Kidney (tissue), 14 donors: ENCODE data around the gene CXorf38. TPM values are rescaled to one million over a fixed set of nuclear protein-coding genes. Genes with fewer than 3 reads are reported as not detected.
A peak's percentile ranks its signal among the peaks of the same experiment; 100 is the strongest.
"Not testable (repeated sequence)": the region's sequence is repeated elsewhere in the genome, so short reads cannot be mapped to it uniquely, and the experiment has no call there.

Experiments used
- DNase-seq, 5 donors: peaks; one replicate each; pipeline ENCODE4 v3.0.0-alpha.2; 2013 to 2020
- FAIRE-seq: peaks from 2 replicates; lab custom pipeline; 2012; peaks lifted over from hg19 to GRCh38; lab: Jason Lieb, UNC
- H3K27ac ChIP-seq, 2 donors: one replicate each; pipeline ENCODE4 v1.7.0; 2013; ENCODE audit warnings: low read depth in 2 of 2, low read length in 2 of 2, inconsistent platforms in 1 of 2
- H3K27me3 ChIP-seq: one replicate; pipeline ENCODE4 v1.7.1; 2013; ENCODE audit warnings: low read length, inconsistent platforms; ENCODE audit not compliant: control insufficient read depth, insufficient read depth
- H3K36me3 ChIP-seq, 3 donors: one replicate each; pipeline versions ENCODE4 v1.7.0 to v1.7.1; 2013; ENCODE audit warnings: low read length in 3 of 3, control low read depth in 1 of 3, inconsistent platforms in 1 of 3; ENCODE audit not compliant: insufficient read depth in 3 of 3, control insufficient read depth in 2 of 3
- H3K4me1 ChIP-seq, 3 donors: one replicate each; pipeline versions ENCODE4 v1.7.0 to v1.7.1; 2013; ENCODE audit warnings: low read length in 3 of 3, inconsistent platforms in 1 of 3, low read depth in 1 of 3; ENCODE audit not compliant: control insufficient read depth in 2 of 3, insufficient read depth in 2 of 3
- H3K4me3 ChIP-seq, 3 donors: one replicate each; pipeline versions ENCODE4 v1.7.0 to v1.8.1; 2013; ENCODE audit warnings: low read length in 3 of 3, control low read depth in 1 of 3, inconsistent platforms in 1 of 3
- H3K9ac ChIP-seq, 3 donors: one replicate each; pipeline versions ENCODE4 v1.7.0 to v1.7.1; 2013; ENCODE audit warnings: low read length in 3 of 3, control low read depth in 1 of 3, inconsistent platforms in 1 of 3
- H3K9me3 ChIP-seq, 3 donors: one replicate each; pipeline versions ENCODE4 v1.7.0 to v1.7.1; 2013; ENCODE audit warnings: low read length in 3 of 3, control low read depth in 1 of 3, inconsistent platforms in 1 of 3; ENCODE audit not compliant: control insufficient read depth in 2 of 3, insufficient read depth in 1 of 3
- CTCF ChIP-seq: IDR thresholded peaks from 3 replicates; pipeline ENCODE4 v1.5.1; 2012; ENCODE audit warnings: mild to moderate bottlenecking, moderate library complexity, borderline replicate concordance; ENCODE audit not compliant: insufficient read depth; ENCODE audit errors: extremely low read depth
- intact Hi-C: fragments of 100-400 bp; cut with DNase I; formaldehyde crosslinking; loops from one replicate; pipeline ENCODE4 v1.11.1; 2022
- polyA plus RNA-seq: library from polyadenylated mRNA; stranded (reverse); fragments of 350-450 nt; fragmentation: Illumina TruSeq; extraction: RNeasy Lipid Tissue Mini Kit (QIAGEN cat#74804); gene quantifications from one replicate; pipeline ENCODE4 v1.2.3, GENCODE V29; 2014; ENCODE audit warnings: low read depth, low replicate concordance; ENCODE audit not compliant: insufficient read depth
- total RNA-seq: library from RNA; stranded (reverse); fragmentation: NEBNext Ultra II Directional; extraction: Animal tissue kit (Norgen Biotek cat#: 25700); gene quantifications from one replicate; pipeline ENCODE4 v1.2.1, GENCODE V29; 2021
- donor health status: control.
- donor health status: control.
- donor health status: control.
- donor health status: control.
- donor health status: control.
- donor health status: DM: yes; HTN: yes; CAD: no.
- donor health status: Normal renal cell carcinoma (clear cell type).

CXorf38 gene
- total and polyA plus RNA-seq, 2 donors from 2014 or later = 6.3 to 19.3 TPM

- Histone ChIP-seq H3K36me3 (peaks cover 0 to 13% (median 4%) of the 10 kb centered on the region in 3 donors), H3K4me1 (no peaks in the 10 kb centered on the region), H3K4me3 (no peak overlapping the region), H3K9ac (no peak overlapping the region), H3K27me3 (no peaks in the 10 kb centered on the region), H3K27ac (no peak overlapping the region), H3K9me3 (no peaks in the 10 kb centered on the region)
- intact Hi-C loops = no loop called here
- no peak for FAIRE-seq
- TF ChIP-seq CTCF = no peak
- no peak for DNase-seq
Measured at GRCh38 chrX:40603446-40603845, 43.9 kb downstream of the CXorf38 start.

- H3K27me3 ChIP-seq = not testable (repeated sequence)
Measured at GRCh38 chrX:40589616-40590321, 57.6 kb downstream of the CXorf38 start.

GRCh38 chrX:40587623-40588022 is 59.7 kb downstream of the CXorf38 start:
- DNase-seq, H3K27me3 ChIP-seq, FAIRE-seq, H3K9me3 ChIP-seq, H3K4me1 ChIP-seq, H3K27ac ChIP-seq, intact Hi-C loops, H3K36me3 ChIP-seq, H3K4me3 ChIP-seq, H3K9ac ChIP-seq: not testable (repeated sequence)

More at GRCh38 chrX:40589616-40590321, 57.6 kb downstream of the CXorf38 start:
- H3K4me3 ChIP-seq, H3K9me3 ChIP-seq, intact Hi-C loops, H3K36me3 ChIP-seq, H3K27ac ChIP-seq, H3K9ac ChIP-seq, H3K4me1 ChIP-seq, FAIRE-seq, DNase-seq: not testable (repeated sequence)

- no peak for FAIRE-seq
- intact Hi-C loops = no loop called here
- peaks cover 6% of the 10 kb centered on the region for H3K27me3 ChIP-seq
- H3K27ac ChIP-seq = no peak overlapping the region
- H3K4me3 ChIP-seq = no peak overlapping the region
- H3K9ac ChIP-seq = no peak overlapping the region
- H3K4me1 ChIP-seq = peaks cover 0 to 2% (median 2%) of the 10 kb centered on the region in 3 donors
- no peak for TF ChIP-seq CTCF
- no peak for DNase-seq
- no peaks in the 10 kb centered on the region for H3K9me3 ChIP-seq
- no peaks in the 10 kb centered on the region for H3K36me3 ChIP-seq
Measured at GRCh38 chrX:40582811-40583210, 64.5 kb downstream of the CXorf38 start.

- H3K27me3 ChIP-seq, H3K9me3 ChIP-seq, H3K27ac ChIP-seq, H3K4me1 ChIP-seq, H3K9ac ChIP-seq, FAIRE-seq, DNase-seq, H3K36me3 ChIP-seq, intact Hi-C loops: not testable (repeated sequence)
- H3K4me3 ChIP-seq = peak overlapping the region in 1 of 3 donors; percentile 85
Measured at GRCh38 chrX:40582178-40582577, 65.2 kb downstream of the CXorf38 start.
